ENCODE results near the gene F2. TPM values are rescaled to one million over a fixed set of nuclear protein-coding genes. Genes with fewer than 3 reads are reported as not detected.
A peak's percentile ranks its signal among the peaks of the same experiment; 100 is the strongest.

F2 gene
- total RNA-seq, 1 donor from 2014 or later, result not detected

DNA sequence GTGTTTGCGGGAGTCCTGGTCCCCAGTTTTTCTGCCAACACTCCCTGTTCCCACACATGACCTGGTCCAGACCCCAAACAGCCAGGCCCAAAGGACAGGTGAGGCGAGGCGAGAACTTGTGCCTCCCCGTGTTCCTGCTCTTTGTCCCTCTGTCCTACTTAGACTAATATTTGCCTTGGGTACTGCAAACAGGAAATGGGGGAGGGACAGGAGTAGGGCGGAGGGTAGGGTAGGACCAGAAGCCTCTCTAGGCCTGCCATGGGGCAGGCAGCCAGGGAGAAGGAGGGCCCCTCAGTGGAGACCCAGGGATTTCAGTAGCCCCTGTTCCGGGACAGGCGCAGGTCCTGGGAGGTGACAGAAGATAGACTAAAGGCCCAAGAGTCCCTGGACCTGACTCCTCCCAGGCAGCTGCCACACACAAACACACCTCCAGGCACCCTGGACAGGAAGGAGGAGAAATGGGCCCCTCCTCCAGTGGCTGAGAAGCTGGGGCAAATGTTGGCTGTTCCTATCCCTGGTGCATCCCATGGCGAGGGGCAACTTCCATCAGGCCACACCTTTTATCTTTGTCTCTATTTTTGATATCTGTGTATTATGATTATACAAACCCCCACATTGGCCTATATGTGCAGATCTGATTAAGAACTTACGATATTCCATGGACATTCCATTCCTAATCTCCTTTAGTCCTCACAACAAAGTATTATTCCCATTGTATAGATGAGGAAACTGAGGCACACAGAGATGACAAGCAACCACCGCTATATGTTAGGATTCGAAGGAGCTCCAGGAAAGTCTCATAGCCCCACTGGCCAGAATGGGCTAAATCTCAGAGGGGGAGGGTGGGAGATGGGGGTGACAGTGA lies 626 bp upstream of the F2 start:
- no peak for DNase-seq

DNA sequence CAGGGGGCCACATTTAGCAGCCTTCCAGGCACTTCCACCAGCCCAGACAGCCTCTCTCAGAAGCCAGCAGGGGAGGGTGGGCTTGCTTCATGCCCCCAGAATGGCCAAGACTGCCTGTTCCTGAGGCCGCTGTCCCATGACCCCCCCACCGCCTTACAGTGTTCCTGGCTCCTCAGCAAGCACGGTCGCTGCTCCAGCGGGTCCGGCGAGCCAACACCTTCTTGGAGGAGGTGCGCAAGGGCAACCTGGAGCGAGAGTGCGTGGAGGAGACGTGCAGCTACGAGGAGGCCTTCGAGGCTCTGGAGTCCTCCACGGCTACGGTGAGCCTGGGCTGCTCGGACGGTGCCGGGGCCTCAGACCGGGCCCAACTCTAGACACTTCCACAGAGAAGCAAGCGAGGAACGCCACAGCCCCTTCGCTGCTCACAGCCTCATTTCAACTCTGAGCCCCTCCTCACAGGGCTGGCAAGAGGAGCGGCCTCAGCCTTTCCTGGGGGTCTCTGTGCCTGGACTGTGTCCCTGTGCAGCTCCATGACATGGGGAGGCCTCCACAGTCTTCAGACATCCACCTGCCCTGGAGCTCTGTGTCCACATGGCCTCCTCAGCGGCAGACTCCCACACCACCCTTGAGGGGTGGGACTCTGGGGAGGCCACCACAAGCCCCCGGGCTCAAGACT lies 668 bp downstream of the F2 start:
- DNase-seq, result no peak

DNA sequence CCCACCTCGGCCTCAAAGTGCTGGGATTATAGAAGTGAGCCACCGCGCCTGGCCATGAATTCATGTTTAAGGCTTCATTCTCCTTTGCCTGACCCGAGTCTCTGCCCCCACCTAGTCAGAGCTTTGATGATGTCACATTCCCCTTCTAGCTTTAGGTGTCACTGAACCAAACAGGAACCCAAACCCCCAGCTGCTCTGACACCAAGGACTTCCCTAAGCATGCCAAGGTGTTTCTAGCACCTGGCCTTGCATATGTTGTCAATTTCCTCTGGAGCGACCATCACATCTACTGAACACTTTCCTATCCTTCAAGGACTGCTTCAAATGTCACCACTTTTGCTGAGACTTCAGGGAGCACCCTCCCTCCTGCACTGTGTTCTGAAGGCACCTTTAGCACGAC lies 2.3 kb downstream of the F2 start:
- DNase-seq, result no peak

DNA sequence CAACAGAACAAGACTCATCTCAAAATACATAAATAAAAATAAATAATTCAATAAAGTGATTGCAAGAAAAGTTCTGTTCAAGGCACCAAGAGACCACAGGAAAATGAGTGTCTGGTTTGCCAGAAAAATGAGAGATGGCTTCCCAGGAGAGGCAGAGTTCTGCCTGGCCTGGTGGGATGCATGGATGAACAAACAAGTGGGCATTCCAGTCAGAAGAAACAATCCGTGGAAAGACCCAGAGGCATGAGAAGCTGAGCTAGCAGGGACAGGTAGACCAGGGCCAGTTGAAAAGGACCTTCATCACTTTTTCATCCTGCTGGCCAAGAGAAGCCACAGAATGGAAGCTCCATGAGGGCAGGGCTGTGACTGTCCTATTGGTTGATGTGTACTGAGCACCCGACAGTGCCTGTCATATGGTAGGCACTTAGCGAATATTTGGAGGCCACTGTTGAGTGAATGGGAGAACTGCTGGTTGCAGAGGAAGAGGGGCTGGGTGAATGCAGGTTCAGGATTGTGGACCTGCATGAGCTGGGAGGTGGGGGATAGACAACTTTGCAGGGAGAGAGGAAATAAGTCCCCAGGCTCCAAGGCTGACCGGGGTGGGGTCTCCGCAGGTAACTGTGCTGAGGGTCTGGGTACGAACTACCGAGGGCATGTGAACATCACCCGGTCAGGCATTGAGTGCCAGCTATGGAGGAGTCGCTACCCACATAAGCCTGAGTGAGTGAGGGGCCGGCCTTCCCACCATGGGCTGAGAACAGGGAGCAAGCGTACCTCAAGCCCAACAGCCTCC lies 3.7 kb downstream of the F2 start:
- DNase-seq, result no peak

DNA sequence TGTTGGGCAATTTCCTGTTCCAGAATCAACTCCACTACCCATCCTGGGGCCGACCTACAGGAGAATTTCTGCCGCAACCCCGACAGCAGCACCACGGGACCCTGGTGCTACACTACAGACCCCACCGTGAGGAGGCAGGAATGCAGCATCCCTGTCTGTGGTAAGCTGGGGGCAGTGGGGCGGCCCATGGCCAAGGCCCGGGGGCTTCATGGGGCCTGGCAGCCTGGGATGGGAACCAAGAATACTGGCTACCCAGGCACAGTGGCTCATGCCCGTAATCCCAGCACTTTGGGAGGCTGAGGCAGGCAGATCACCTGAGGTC lies 4.3 kb downstream of the F2 start:
- DNase-seq, result no peak

DNA sequence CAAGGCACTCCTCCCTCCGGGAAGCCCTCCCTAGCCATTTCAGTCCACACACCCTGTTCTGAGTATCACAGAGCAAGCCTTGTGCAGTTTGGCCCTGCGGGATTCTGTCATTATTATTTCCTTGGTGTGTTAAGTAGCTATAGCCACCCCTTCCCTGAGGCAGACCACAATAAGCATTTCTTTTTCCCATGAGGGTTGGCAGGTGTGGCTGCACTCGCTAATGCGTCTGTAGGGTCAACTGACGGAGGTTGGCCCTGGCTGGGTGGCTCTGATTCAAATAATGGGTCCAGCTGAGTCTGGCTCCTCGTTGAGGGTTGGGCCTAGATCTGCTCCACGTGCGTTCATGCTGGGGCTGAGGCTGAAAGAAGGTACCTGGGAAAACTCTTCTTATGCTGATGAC lies 5.1 kb downstream of the F2 start:
- DNase-seq, result no peak

DNA sequence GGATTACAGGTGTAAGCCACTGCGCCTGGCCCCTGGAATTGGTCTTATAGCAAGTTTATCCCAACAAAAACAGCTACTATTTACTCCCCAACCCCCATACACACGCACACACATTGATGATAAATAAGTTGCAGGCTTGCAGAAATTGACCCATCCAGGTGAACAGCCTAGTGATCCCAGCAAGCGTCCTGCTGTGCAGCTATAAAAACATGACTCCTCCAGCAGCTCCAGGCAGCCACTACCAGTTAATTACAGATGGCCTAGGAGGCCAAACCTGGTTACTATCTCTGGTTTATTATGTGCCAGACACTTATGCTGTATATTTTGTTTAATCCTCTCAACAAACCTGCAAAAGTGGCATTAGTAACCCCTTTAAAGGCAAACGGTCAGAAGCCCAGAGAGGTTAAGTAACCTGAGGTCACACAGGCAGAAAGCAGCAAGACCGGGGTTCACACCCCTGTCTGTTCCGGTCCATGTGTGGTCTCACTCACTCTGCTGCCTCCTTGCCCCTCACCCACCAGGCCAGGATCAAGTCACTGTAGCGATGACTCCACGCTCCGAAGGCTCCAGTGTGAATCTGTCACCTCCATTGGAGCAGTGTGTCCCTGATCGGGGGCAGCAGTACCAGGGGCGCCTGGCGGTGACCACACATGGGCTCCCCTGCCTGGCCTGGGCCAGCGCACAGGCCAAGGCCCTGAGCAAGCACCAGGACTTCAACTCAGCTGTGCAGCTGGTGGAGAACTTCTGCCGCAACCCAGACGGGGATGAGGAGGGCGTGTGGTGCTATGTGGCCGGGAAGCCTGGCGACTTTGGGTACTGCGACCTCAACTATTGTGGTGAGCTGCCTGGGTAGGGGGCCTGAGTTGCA lies 6.6 kb downstream of the F2 start:
- DNase-seq, result no peak

DNA sequence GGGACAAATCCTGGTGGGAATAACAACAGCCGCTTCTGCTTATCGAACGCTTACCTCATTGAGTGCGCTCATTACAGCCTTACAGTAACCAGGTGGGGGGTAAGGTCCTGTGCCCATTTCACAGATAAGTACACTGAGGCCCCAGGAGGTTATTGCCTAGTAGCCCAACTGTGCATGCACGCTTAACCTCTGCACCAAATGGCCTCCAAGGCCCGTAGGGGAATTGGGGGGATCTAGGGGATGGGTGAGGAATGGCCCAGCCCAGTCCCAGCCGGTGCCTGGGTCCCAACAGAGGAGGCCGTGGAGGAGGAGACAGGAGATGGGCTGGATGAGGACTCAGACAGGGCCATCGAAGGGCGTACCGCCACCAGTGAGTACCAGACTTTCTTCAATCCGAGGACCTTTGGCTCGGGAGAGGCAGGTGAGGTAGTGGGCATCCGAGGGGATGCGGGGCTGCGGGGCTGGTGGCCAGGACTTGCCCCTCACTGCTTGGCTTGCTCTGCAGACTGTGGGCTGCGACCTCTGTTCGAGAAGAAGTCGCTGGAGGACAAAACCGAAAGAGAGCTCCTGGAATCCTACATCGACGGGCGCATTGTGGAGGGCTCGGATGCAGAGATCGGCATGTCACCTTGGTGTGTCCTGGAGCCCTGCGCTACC lies 7.3 kb downstream of the F2 start:
- DNase-seq, result no peak

DNA sequence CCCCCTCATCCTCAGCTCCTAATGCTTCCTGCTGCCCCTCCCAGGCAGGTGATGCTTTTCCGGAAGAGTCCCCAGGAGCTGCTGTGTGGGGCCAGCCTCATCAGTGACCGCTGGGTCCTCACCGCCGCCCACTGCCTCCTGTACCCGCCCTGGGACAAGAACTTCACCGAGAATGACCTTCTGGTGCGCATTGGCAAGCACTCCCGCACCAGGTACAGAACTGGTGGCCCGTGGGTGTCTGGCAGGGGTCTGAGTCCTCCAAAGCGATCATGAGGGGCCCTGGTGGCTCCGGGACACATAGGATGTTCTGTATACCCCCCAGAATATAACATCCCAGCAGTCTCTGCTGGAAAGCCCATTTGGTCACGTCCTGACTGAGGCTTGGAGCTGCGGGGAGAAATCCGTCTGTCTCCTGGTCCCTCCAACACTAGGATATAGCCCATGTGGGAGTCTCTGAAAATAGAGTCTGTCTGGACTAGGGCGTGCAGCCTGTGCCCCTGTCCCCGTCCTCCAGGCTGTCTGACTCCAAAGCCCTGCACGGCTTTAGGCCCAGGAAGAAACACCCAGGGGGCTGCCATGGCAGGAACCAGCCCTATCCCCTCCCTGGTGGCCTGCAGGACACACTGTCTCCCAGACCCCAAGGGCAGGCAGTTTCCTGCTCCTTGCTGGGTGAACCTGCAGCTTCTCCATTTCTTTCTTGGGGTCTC lies 9.1 kb downstream of the F2 start:
- no peak for DNase-seq

DNA sequence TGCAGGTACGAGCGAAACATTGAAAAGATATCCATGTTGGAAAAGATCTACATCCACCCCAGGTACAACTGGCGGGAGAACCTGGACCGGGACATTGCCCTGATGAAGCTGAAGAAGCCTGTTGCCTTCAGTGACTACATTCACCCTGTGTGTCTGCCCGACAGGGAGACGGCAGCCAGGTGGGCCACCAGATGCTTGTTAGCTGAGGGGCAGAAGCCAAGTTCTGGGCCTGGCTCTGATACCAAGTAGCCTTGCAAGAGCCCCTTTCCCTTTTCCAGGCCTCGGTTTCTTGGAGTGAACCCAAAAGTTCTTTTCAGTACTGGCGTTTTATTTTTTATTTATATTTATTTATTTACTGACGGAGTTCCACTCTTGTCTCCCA lies 9.6 kb downstream of the F2 start:
- no peak for DNase-seq

DNA sequence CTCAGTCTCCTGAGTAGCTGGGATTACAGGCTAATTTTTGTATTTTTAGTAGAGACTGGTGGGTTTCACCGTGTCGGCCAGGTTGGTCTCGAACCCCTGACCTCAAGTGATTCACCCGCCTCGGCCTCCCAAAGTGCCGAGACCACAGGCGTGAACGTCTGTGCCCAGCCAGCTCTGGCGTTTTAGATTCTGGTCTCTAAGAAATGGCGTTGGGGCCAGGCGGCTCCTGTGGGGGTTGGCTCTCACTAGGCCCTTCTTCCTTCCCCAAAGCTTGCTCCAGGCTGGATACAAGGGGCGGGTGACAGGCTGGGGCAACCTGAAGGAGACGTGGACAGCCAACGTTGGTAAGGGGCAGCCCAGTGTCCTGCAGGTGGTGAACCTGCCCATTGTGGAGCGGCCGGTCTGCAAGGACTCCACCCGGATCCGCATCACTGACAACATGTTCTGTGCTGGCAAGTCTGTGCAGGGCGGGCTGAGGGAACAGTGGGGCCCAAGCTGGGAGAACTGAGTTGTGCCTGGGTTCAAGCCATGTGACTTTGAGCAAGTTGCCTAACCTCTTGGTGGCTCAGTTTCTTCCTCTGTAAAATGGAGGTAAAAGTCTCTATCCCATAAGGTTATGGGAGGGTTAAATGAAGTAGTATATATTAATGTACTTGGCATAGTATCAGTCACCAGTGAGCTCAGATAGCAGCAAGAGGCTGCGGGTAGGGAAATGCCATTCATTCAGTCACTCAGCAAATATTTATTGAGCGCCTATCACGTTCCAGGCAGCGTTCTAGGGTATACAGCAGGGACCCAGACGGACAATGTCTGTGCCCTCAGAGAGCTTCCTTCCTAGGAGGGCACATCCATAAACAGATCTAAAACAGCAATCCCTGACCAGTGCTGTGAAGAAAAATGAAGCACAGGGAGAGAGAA lies 10.4 kb downstream of the F2 start:
- no peak for DNase-seq

DNA sequence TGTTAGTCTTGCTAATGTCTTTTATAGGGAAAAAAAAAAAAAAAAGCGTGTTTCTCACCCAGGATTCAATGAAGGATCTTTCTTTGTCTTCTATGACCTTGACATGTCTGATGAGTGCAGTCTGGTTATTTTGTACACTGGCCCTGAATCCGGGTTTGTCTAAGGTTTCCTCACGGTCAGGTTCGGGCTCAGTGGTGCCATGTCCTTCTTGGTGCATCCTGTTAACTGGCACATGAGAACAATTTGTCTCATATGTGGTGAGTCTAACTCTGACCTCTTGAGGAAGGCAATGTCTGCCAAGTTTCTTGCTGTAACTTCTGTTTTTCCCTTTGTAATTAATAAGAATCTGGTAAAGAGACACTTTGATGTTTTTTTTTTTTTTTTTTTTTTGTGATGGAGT lies 12.5 kb downstream of the F2 start:
- no peak for DNase-seq

DNA sequence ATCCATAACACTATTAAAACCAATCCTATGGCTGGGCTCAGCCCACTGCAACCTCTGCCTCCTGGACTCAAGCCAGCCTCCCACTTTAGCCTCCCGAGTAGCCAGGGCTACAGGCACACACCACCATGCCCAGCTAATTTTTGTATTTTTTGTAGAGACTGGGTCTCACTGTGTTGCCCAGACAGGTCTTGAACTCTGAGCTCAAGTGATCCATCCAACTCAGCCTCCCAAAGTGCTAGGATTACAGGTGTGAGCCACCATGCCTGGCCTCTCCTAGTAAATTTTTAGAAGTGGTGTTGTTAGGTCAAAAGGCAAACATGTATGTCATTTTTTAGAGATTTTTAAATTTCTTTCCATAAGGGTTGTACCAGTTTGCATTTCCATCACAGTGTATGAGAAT lies 14.2 kb downstream of the F2 start:
- no peak for DNase-seq

DNA sequence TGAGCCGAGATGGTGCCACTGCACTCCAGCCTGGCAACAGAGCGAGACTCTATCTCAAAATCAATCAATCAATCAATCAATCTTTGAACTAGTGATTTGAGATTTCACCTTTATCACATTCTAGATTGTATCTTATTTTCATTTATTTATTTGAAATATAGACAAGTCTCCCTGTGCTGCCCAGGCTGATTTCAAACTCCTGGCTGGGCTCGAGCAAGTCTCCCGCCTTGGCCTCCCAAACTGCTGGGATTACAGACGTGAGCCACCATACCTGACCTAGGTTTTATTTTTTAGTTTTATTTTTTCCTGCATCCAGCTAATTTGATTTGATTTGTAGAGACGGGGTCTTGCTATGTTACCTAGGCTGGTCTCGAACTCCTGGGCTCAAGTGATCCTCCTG lies 17.1 kb downstream of the F2 start:
- no peak for DNase-seq

DNA sequence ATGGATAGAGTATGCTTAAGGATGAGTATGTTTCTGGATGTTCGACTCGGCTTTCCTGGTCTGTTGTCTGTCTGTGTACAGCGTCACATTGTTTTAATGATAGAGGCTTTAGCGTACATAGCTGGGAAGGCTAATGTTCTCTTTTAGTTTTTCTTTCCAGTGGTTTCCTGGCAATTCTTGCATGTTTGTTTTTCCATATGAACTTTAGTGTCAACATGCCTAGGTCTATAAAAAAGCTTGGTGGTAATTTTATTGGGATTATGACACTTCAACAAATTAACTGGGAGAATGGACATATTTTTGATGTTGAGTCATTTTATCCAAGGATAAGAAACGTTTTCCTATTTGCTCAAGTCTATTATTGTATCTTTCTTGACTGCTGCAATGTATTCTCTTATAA lies 17.6 kb downstream of the F2 start:
- DNase-seq, result peak; percentile 16

DNA sequence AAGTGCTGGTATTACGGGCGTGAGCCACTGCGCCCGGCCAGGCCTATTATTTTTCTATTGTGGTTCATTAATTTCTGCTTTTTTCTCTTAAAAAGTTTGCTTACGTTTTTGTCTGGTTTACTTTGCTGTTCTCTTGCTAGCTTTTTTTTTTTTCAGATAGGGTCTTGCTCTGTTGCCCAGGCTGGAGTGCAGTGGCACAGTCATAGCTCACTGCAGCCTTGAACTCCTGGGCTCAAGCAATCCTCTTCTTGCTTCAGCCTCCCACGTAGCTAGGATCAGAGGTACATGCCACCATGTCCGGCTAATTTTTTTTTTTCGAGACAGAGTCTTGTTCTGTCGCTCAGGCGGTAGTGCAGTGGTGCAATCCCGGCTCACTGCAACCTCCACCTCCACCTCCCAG lies 18.7 kb downstream of the F2 start:
- no peak for DNase-seq

DNA sequence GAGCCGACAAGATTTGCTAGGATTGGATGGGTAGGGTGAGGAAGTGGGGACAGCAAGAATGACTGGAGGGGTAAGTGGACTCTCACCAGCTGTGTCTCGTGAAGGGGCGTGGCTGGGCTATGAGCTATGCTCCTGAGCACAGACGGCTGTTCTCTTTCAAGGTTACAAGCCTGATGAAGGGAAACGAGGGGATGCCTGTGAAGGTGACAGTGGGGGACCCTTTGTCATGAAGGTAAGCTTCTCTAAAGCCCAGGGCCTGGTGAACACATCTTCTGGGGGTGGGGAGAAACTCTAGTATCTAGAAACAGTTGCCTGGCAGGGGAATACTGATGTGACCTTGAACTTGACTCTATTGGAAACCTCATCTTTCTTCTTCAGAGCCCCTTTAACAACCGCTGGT lies 19.9 kb downstream of the F2 start:
- DNase-seq, result no peak

DNA sequence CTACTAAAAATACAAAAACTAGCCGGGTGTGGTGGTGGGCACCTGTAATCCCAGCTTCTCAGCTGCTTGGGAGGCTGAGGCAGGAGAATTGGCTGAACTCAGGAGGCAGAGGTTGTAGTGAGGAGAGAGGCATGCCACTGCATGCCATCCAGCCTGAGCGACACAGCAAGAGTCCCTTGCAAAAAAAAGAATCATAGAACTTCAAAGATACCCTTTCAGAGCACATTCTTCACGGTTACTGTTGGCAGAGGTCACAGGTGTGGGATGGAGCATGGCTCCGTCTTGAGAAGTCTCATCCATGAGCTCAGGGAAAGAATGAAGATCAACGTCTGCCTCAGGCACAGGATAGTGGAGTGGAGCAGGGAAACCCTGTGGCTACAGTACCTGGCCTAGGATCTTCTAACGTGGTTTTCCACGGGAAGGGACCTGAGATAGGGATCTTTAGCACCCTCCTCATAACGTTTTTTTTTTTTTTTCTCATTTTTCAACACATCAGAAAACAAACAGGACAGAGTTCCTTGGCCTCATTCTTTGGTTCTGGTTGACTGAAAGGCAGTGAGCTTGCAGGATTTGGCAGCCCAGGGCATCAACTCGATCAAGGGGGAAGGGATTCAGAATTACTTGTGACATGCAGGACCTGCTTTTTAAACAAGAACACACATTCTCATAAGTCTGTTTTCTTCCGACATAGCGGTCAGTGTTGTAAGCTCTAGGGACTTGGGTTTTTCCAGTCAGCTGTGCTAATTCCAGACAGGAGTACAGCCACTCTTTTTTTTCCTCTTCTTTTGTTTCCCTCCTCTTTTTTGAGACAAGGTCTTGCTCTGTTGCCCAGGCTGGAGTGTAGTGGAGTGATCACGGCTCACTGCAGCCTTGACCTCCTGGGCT lies 22.8 kb downstream of the F2 start:
- DNase-seq, result no peak

DNA sequence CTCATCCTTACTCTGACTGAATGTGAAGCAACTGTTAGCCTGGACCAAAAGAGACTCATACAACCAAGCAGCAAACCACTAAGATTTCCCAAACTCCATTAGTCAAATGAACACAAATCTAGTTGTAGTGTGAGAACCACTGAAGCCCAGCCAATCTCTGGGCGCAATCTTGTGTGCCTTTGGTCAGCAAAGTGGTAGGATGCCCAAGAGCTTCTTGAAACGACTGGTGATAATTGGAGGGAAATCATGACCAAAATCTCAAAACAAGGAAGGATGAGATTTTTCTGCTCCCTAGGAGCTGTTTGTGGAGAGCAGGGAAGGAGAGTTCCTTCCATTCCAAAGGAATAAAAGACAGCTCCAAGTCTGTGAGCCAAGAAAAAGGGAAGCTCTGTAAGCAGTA lies 24.0 kb downstream of the F2 start:
- no peak for DNase-seq
